NB4 (cell line): Measurements from ENCODE around the gene PCDH8.

Experiments
- DNase-seq: peaks from one replicate; pipeline ENCODE4 v3.0.0; 2010; ENCODE audit warnings: low read depth
- H3K4me3 ChIP-seq: one replicate; pipeline ENCODE4 v1.5.1; 2011; ENCODE audit warnings: mild to moderate bottlenecking, low read depth, low read length, moderate library complexity
- MYC ChIP-seq: IDR thresholded peaks from 2 replicates; pipeline ENCODE4 v1.6.1; 2011; ENCODE audit warnings: low read depth, low read length
- POLR2A ChIP-seq: IDR thresholded peaks from 2 replicates; pipeline ENCODE4 v1.6.1; 2011; ENCODE audit warnings: mild to moderate bottlenecking; ENCODE audit not compliant: insufficient read length; ENCODE audit errors: extremely low read depth
- TF ChIP-seq, protein P1 (sequence below): IDR thresholded peaks from one replicate; pipeline ENCODE4 v1.5.1; 2012; ENCODE audit warnings: low read depth, low read length
- TF ChIP-seq, protein P2 (sequence below): IDR thresholded peaks from 2 replicates; pipeline ENCODE4 v1.6.1; 2011; ENCODE audit warnings: low read depth, low read length

Gene PCDH8

DNA sequence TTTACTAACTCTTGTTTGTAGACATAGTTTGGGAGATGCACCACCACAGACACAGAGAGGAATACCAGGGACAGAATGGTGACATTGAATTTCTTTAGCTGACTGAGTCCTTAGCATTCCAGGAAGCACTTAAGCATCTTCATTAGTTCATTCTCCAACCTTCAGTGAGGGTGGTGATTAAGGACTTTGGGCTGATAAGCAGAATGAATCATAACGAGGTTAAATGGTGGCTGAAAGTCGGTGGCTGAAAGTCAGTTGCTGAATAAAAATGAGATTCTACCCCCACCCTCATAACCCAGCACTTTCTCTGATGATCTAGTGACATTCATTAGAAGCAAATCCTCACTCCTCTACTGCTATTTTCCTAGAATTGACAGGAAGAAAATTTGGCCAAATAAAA is 10.6 kb downstream of the PCDH8 start:
- H3K4me3 ChIP-seq, result no peak overlapping the region
- DNase-seq, result no peak
- TF ChIP-seq MYC (no peak), POLR2A (no peak)
- TF ChIP-seq, protein P1, sequence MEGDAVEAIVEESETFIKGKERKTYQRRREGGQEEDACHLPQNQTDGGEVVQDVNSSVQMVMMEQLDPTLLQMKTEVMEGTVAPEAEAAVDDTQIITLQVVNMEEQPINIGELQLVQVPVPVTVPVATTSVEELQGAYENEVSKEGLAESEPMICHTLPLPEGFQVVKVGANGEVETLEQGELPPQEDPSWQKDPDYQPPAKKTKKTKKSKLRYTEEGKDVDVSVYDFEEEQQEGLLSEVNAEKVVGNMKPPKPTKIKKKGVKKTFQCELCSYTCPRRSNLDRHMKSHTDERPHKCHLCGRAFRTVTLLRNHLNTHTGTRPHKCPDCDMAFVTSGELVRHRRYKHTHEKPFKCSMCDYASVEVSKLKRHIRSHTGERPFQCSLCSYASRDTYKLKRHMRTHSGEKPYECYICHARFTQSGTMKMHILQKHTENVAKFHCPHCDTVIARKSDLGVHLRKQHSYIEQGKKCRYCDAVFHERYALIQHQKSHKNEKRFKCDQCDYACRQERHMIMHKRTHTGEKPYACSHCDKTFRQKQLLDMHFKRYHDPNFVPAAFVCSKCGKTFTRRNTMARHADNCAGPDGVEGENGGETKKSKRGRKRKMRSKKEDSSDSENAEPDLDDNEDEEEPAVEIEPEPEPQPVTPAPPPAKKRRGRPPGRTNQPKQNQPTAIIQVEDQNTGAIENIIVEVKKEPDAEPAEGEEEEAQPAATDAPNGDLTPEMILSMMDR, result no peak
- TF ChIP-seq, protein P2, sequence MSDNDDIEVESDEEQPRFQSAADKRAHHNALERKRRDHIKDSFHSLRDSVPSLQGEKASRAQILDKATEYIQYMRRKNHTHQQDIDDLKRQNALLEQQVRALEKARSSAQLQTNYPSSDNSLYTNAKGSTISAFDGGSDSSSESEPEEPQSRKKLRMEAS, result no peak

DNA sequence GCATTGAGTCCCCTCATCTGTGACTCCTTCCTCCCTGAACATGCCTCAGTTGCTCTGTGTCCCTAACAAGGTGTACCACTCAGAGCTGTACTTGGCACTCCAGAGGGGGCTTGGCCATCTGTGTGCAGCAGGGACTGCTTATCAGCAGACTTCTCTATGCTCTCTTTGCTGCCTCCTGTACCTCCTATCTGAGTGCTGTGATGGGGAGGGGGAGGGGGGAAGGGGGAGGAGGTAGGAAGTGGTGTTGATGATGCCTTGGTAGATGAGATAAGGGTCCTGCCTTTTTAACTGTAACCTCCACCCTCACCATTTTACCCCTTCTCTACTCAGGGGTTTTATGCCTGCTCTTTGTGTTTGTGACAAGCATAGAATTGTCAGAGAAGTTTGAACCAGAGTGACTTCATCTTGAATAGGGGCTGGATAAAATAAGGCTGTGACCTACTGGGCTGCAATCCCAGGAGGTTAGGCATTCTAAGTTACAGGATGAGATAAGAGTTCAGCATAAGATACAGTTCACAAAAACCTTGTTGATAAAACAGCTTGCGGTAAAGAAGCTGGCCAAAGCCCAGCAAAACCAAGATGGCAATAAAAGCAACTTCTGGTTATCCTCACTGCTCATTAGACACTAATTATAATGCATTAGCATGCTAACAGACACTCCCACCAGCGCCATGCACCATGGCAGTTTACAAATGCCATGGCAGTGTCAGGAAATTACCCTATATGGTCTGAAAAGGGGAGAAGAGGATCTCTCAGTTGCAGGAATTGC is 13.2 kb downstream of the PCDH8 start:
- TF ChIP-seq, protein P2, result no peak
- TF ChIP-seq, protein P1, result no peak
- TF ChIP-seq POLR2A, result no peak
- no peak for TF ChIP-seq MYC
- DNase-seq, result no peak
- no peak overlapping the region for H3K4me3 ChIP-seq

DNA sequence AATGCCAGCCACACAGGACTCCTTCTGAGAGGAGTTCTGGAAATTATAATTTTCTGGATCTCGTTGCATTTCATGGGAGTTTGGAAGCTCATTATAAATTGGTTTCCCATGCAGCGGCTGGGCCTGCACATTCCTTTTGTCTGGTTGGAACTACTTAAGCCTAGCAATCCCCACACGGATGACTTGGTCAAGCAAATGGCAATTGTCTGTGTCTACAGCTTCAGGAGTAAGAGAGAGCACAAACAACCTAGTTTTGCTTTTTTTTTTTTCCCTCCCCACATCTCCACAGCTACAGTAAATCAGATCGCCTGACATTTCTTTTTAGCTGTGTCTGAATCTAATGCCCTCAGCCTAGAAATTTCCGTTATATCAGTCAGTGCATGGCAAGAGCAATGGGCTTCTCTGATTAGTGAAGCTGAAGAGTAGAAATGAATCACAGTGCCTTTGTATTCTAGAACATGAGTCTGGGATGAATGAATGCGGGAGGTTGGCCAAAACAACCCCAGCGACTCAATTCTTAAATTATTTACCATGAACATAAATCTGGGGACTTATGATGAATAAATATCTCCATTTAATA is 15.1 kb downstream of the PCDH8 start:
- DNase-seq, result no peak

DNA sequence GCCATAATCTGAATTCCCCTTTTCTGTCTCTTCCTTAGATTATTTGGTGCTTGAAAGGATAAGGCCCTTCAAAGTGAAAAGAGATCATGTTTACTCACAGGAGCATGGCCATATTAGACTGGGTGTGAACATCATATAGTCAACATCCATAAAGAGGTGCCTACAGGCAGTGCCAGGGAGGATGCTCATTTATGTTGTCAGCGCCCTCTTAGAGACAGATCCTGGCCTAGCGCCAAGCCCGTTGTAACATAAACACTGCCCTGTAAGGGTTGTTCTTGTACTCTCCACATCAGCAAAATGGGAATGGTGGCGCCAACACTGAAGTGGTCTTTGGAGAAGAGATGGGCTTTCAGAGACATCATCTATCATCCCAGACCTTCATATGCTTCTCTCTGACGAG is 16.1 kb downstream of the PCDH8 start:
- DNase-seq, result no peak
- H3K4me3 ChIP-seq, result no peak overlapping the region
- no peak for TF ChIP-seq POLR2A
- TF ChIP-seq, protein P2, result no peak
- TF ChIP-seq, protein P1, result no peak
- no peak for TF ChIP-seq MYC

More for the DNA sequence above, 15.1 kb downstream of the PCDH8 start:
- TF ChIP-seq MYC, result no peak
- TF ChIP-seq, protein P2, result no peak
- TF ChIP-seq POLR2A, result no peak
- TF ChIP-seq, protein P1, result no peak
- H3K4me3 ChIP-seq, result no peak overlapping the region

DNA sequence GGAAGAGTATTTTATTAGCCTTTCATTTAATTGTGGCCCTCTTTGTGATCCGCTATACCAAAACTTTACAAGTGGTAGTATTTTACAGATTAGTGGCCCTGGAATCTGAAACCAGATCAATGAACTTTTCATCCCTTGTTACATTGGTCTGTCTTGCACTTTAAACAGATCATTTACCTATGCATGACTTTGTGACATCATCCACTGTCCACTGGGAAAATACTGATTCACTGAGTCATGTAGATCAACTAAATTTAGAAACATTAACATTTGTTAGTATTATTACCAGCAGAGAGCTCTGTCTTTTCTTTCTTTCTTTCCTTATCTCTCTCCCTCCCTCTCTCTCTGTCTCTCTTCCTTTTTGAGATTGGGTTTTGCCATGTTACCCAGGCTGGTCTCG is 17.5 kb downstream of the PCDH8 start:
- TF ChIP-seq POLR2A, result no peak
- TF ChIP-seq, protein P1, result no peak
- no peak for TF ChIP-seq MYC
- TF ChIP-seq, protein P2, result no peak
- no peak for DNase-seq
- H3K4me3 ChIP-seq, result no peak overlapping the region
